Endometrium (tissue), 2 donors: ENCODE data around the gene ADCY9.

Source experiments
- FAIRE-seq: peaks from 2 replicates; lab custom pipeline; 2012; peaks lifted over from hg19 to GRCh38; lab: Jason Lieb, UNC
- donor health status: control.
- donor health status: control.

The ADCY9 gene

DNA sequence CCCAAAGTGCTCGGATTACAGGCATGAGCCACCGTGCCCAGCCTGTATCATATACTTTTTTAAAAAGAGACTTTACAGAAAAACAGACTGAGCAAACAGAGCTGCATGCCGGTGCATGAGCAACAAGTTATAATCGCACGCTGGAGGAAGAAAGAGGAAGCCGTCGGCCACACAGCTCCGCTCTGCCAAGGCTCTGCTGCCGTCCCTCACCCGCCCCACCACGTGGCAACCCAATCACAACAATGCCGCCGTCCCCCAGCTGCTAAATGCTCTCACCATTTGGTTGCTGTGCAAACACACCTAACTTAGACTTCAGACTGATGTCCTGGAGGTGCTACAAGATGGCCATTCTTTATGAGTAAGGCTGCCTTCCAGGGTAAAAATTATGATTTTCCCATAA is 83.5 kb downstream of the ADCY9 start:
- no peak for FAIRE-seq

DNA sequence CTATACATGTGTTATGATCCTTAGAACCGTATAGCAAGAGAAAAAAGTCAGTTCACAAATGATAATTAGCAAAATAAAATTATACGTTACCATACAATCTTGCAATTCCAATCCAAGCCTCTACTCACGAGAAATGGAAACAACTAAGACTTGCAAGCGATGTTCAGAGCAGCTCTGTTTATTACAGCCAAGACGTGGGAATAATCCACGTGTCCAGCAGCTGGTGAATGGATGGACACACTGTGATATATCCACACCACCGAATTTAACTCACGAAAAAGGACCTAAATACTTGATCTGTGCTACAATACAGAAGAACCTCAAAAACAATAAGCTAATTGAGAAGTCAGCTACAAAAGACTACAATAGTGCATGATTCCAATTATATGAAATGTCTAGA is 88.1 kb downstream of the ADCY9 start:
- FAIRE-seq: no peak

DNA sequence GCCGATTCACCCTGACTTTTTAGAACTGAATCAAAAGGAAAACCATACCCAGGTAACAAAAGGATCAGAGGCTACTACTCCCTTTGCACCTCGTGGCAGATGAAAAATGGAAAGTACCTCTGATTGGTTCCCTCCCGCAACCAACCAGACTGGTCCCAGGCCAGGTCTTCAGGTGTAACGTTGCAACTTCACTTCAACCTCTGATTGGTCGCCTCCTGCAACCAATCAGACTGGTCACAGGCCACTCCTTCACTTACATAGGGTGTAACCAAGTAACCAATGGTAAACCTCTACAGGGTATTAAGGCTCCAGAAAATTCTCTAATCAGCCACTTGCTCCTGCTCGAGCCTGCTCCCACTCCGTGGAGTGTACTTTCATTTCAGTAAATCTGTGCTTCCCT is 89.4 kb downstream of the ADCY9 start:
- no peak for FAIRE-seq

DNA sequence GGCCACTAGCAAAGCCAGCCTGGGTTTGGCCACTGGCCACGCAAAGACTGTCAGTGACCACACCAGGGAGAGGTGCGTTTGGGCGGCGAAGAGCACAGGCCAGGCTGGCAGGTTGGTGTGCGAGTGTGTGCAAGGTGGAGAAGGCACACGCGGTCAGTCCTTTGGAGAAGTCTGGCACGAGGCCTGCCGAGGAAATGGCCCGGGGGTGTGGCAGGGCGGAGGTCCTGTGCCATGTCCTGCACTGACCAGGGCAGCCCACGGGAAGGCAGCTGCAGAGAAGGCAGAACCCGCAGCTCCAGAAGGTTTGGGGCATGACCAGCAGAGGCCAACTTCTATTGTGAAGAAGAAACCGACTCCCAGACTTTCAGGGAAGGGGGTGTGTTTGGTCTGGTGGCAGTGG is 90.8 kb downstream of the ADCY9 start:
- no peak for FAIRE-seq

DNA sequence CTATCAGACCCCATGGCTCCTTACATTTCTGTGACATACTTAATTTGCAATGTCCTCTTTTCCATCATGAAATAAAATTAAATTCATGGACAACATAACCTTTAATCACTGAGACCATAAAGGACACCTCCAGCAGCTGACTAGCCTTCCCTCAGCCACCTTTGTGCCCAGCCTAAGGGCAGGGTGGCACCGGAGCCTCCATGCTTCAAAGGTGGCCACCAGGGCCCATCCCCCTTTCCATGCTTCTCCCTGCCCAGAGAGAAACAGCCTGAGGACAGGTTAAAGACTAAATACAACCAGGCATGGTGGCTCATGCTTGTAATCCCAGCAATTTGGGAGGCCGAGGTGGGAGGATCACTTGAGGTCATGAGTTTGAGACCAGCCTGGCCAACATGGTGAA is 94.3 kb downstream of the ADCY9 start:
- FAIRE-seq: no peak

DNA sequence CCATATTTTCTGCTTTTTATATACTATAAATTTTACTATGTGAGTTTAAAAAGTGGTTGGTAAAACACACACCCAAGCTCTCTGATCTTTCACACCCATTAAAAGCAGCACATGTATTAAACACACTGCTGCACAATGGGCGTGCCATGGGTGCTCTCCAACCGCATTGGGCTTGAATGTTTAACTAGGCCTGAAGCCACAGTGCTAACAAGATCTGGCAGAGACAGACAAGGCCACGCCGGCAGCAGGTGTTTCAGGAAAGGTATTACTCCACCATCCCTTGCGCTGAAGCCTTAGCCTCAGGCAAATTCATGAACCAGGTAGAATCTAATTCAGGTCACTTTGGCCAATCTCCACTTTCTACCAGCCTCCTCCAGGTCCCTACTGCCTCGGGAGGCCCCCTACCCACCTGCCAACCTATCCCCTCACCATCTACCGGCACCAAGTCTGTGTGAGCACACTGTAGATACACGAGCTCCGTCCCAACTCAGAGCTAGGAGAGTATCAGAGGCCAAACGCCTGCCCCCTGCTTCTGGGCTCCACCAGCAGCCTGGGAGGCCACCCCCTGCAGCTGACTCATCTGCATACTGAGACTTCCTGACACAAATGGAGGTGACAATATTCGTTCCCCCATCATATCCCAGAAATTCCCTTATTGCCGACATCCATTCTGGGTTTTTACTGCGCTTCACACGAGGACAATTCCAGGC is 95.0 kb downstream of the ADCY9 start:
- FAIRE-seq: no peak

DNA sequence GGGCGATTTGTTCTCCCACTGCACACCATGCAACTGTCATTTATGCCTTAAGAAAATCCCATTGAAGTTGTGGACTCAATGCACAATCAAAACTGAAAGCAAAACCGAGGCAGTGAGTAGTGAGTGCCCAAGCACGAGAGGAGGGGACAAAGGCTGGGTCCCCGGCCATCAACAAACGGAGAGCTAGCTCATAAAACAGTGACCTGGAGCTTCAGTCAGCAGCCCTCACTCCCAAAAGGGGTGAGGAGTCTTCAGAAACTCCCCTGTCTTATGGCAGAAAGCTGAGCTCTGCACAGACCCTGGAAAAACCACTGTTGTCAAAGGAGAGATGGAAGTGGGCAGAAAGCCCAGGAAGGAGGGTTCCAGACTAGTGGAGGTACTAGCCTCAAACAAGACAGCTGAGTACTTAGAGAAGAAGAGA is 96.9 kb downstream of the ADCY9 start:
- FAIRE-seq: no peak

DNA sequence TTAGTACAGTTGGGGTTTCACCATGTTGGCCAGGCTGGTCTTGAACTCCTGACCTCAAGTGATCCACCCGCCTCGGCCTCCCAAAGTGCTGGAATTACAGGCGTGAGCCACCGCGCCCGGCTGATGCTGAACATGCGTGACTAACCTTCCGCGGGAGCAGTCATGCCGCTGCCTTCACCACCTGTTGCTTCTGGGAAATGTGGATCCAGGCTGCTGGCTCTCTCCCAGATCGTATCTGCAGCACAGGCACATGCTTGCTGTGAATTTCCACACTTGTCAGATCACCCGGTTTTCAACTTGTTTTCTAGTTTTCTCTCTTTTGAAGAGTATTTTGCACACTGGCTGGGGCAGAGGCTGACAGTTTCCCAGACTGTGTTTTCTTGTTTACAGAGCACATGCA is 97.9 kb downstream of the ADCY9 start:
- no peak for FAIRE-seq

DNA sequence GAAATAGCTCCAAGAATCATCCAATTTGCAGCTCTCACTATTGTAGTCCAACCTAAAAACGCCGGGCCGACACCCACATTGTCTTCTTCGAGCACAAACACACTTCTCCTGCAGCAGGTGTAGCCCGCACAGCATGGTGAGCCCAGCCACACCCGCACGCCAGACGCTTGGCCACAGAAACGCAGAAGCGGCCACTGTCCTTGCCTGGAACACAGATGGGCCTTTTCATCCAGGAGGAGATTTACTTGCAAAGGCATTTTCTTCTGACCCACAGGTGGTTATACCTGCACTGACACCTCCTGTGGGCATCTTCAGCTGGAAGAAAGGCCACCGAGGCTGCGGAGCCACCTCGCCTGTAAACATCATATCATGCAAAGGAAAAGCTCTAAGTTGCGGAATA is 98.4 kb downstream of the ADCY9 start:
- FAIRE-seq: no peak

DNA sequence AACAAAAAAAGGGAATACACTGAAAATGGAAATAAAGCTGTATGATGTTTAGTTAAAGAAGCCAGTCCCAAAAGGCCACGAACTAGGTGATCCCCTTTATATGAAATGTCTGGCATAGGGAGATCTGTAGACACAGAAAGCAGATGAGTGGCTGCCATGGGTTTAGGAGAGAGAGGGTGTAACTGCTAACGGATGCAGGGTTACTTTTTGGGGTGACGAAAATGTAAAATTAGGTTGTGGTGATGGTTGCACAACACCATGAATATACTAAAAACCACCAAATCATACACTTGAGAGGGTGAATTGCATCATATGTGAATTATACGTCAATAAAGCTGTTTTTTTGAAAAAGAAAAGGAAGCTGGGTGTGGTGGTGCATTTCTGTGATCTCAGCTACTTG is 99.6 kb downstream of the ADCY9 start:
- FAIRE-seq: no peak

DNA sequence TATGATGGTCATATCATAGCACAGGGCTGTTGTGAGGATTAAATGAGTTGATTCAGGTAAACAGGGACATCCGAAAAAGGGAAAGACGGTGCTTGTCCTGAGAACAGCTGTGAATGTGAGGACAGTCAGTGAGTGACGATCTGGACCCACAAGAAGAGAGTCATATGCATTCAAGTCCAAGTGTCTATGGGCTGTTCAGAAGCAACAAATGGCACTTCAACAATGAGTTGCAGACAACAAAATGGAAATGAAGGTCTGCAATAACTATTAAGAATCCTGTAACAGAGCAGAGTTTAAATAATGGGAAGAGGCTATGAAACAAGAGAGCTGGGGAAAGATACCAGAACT is 100.3 kb downstream of the ADCY9 start:
- no peak for FAIRE-seq

DNA sequence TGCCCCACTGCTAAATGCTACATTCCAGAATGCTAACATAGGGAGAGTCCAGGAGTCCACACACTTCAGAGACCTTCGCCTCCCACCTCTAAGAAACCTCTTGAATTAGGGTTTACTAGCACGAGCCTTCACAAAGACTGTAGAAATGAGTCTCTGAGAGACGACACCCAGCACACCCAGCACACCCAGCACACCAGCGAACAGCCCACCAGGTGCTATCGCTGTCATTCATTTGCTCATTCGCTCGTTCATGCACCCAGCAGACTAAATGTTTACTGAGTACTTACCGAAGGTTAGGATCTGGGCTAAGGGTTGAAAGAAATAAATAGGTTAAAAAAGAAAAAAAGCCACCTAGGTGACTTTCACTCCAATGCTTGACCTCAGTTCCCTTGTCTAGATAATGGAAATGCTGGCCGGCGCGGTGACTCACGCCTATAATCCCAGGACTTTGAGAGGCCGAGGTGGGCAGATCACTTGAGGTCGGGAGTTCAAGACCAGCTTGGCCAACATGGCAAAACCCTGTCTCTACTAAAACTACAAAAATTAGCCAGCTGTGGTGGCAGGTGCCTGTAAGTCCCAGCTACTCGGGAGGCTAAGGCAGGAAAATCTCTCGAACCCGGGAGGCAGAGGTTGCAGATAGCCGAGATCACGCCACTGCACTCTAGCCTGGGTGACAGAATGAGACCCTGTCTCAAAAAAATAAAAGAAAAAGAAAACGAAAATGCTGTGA is 100.8 kb downstream of the ADCY9 start:
- FAIRE-seq: no peak

DNA sequence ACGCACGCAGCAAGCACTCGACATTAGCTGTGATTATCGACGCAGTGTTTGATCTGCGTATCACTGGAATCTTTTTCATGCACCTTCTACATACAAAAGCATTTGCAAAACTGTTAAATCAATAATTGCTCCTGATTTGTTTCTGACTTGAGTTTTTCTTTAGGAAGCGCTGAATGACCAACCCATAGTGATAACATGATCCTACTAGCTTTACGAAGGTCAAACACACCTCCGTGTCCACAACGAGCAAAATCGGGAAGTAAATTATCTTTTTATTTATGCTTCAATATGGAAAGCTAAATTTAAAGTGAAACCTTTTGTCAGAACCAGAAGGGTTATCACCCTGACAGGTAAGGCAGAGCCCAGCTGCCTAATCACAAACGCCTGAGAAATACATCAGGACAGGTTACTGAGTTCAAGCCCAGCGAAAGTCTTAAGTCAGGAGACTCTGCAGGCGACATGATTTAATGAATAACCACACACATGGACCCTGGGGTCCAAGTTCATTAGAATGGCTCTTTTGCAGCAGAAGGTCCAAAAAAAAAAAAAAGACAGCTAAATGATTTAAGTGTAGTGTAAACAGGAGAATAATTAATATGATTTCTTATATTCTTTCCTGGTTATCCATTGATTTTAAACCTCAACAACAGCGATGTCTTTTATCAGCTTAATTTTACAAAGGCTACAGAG is 104.2 kb downstream of the ADCY9 start:
- no peak for FAIRE-seq

DNA sequence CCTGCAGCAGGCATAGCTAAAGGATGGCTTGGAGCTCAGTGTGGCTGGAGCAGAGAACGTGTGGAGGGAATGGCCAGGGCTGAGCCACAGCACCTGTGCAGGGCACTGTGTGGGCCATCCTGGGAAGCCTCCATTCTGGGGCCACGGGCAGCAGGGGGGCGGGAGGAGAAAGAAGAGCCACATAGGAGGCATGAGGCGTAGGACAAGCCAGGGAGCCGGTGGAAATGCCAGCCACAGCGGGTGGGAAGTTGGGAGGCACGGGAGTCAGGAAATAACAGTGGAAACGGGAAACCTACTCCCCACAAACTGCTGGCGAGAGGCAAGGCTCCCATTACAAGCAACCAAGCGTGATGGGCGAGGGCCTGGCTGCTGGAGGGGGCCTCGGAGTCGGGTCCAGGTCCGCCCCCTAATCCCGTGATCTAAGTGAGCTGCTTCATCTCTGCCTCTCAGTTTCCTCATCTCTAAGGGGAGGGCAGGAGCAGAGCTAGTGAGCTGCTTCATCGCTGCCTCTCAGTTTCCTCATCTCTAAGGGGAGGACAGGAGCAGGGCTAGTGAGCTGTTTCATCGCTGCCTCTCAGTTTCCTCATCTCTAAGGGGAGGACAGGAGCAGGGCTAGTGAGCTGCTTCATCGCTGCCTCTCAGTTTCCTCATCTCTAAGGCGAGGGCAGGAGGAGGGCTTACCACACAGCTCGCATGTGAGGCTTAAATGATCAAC is 104.9 kb downstream of the ADCY9 start:
- FAIRE-seq: no peak

DNA sequence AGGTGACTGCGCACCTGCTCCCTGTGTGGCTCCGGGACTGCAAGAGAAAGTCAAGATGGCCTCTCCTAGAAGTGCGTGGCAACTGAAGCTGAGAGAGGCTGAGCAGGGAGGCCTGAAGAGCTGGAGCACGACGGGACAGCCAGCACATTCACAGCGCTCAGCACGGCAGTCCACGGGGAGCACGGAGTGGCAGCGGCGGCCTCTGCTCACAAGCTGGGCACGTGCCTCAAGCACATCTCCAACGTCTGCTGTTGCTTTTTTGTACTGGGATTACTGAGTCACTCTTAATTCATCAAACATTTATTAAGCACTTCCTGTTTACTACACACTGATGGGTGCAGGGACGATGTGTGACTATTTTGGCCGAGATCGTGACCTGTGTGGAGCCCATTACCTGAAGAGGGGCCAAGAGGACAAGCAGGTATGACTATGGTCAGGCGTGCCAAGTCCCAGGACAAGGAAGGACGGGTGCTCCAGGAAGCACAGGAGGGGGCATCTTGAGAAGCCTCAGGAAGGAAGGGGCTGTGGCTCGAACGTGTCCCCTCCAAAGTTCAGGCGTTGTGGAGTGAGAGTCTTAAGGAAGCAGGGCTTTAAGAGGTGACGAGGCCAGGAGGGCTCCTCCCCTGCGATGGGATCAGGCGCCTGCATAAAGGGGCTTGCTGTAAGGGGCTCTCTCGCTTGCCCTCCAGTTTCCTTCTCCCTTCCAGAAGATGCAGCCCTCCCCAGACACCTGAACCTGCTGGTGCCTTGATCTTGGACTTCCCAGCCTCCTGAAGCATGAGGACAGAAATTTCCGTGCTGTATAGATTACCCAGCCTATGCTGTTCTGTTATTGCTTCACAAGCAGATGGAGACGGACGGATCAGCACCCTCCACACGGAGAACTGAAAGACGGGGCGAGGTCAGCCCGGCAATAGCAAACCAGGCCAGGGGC is 105.8 kb downstream of the ADCY9 start:
- no peak for FAIRE-seq

DNA sequence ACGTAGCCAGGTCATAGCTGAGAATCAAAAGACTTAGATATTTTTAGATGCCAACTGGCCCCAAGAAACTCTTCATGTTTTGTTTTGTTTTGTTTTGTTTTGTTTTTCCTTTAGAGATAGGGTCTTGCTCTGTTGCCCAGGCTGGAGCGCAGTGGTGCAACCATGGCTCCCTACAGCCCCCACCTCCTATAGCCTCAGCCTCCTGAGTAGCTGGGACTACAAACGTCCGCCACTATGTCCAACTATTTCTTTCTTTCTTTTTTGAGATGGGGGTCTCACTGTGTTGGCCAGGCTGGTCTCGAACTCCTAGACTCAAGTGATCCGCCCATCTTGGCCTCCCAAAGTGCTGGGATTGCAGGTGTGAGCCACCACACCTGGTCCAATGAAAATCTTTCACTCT is 107.1 kb downstream of the ADCY9 start:
- no peak for FAIRE-seq

DNA sequence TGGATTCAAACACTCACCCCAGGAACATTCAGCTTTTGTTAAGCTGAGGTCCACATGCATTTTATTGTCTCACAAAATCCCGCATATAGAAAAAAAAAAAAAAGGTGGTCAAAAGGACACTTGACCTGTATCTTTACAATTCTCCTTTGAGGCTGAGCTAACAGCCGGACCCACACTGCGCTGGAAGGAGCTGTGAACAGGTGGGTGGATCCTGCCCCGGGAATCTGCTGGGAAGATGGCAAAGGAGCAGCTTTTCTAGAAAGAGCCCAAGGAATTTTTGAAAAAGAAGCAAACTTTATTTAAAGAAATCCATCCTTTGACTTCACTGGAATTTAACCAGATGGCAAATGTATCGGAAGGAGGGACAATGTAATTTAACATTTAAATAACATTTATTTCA is 108.1 kb downstream of the ADCY9 start:
- FAIRE-seq: no peak

DNA sequence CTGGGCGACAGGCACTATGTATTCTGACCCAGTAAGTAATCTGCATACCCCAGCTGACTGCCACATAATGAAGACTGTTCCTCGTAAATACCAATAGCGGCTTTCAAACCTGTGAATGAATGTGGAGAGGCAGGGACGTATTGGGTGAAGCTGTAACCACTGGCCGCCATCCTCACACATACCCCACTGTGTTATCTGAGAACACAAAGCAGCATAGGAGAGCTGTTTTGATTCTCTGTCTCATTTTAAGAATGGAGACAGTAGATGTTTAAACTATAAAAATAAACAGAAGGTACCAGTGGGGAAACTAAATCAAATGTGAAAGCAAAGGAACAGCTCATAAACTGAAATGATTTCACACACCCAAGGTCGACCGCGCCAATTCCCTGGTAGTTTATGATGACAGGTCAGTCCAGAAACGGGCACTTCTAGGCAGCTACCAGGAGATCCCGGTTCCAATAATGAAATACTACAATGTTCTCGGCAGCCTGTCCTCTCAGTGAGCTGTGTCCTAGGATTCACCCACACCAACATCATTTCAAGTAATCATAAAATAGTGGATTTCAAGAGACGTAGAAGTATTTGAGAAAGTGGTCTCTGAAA is 109.7 kb downstream of the ADCY9 start:
- no peak for FAIRE-seq

DNA sequence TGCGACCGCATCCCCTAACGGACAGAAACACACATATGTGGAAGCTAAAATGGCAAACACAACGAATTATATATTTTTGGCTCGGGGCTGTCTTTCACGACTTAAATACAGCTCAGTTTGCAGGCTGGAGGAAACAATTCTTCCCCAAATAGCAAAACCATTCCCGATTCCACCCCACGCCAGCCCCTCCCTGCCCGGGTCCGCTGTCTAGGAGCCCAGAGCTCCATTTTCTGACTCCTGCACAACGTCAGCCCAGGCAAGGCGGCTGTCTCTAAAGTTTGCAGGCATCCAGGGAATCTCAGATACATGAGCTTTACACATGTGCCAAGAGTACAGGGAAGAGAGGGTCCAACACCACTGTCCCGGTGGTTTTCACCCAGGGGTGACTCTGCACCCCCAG is 110.5 kb downstream of the ADCY9 start:
- FAIRE-seq: no peak

DNA sequence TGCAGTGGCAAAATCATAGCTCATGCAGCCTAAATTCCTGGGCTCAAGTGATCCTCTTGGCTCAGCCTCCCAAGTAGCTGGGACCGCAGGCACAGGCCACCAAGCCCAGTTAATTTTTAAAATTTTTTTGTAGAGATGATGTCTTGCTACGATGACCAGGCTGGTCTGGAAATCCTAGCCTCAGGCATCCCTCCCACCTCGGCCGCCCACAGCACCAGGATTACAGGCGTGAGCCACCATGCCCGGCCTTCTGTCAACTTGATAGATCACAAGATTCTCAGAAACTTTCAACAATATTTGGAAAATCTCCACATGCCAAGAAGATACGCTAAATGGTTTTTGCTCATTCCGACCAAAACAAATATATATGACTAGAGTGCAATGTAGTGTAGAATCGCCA is 111.0 kb downstream of the ADCY9 start:
- FAIRE-seq: no peak

DNA sequence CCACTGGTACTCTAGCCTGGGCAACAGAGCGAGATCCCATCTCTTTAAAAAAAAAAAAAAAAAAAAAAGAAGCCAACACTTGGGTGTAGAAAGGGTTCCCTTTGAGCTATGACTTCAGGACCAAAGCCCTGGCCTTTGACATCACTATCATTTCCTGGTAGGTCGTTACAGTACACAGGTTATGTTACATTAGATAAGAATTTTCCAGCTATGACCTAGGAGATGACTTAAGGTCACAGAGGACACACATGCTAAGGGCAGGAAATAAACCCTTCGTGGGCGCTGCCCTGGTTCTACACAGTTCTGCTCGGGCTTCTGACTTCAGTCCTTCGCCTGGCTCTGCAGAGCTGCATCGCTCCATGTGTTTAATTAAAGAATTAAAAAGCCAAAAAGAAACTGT is 112.0 kb downstream of the ADCY9 start:
- FAIRE-seq: no peak
